Right atrium auricular region (tissue), 2 donors: ENCODE measurements around the gene KIF23. TPM values are rescaled to one million over a fixed set of nuclear protein-coding genes. Genes with fewer than 3 reads are reported as not detected.
"Not testable (repeated sequence)": the region's sequence is repeated elsewhere in the genome, so short reads cannot be mapped to it uniquely, and the experiment has no call there.

ENCODE experiments used
- DNase-seq: peaks from one replicate; pipeline ENCODE4 v3.0.0-alpha.2; 2019; ENCODE audit warnings: low spot score
- H3K27ac ChIP-seq, 2 donors: fragments of 200-600 bp; sonication (generic); 1 replicate in 1 of 2; 2 replicates in 1 of 2; pipeline ENCODE4 v1.5.1; 2016 to 2019
- H3K27me3 ChIP-seq, 2 donors: fragments of 200-600 bp; sonication (generic); one replicate each; pipeline versions ENCODE4 v1.5.1 to v1.6.0; 2017 to 2019
- H3K36me3 ChIP-seq: fragments of 200-600 bp; sonication (generic); one replicate; pipeline ENCODE4 v1.5.1; 2016
- H3K4me1 ChIP-seq, 2 donors: fragments of 200-600 bp; sonication (generic); one replicate each; pipeline versions ENCODE4 v1.5.1 to v1.6.0; 2017 to 2019
- H3K4me3 ChIP-seq, 2 donors: fragments of 200-600 bp; sonication (generic); 1 replicate in 1 of 2; 2 replicates in 1 of 2; pipeline ENCODE4 v1.5.1; 2017 to 2019; ENCODE audit warnings: mild to moderate bottlenecking in 1 of 2, moderate library complexity in 1 of 2
- H3K9me3 ChIP-seq, 2 donors: fragments of 200-600 bp; sonication (generic); one replicate each; pipeline ENCODE4 v1.5.1; 2019
- total RNA-seq, 2 donors: library from RNA; depleted of rRNA; stranded (reverse); fragments of >200 nt; gene quantifications; one replicate each; pipeline ENCODE4 v1.1.0, GENCODE V29; 2016
- TF ChIP-seq, protein P1 (sequence below), 2 donors: fragments of 200-600 bp; sonication (generic); IDR thresholded peaks; one replicate each; pipeline ENCODE4 v1.5.1; 2019; ENCODE audit warnings: antibody characterized with exemption in 2 of 2

KIF23 gene
- total RNA-seq, 2 donors from 2014 or later = 1.3 to 3.6 TPM

DNA sequence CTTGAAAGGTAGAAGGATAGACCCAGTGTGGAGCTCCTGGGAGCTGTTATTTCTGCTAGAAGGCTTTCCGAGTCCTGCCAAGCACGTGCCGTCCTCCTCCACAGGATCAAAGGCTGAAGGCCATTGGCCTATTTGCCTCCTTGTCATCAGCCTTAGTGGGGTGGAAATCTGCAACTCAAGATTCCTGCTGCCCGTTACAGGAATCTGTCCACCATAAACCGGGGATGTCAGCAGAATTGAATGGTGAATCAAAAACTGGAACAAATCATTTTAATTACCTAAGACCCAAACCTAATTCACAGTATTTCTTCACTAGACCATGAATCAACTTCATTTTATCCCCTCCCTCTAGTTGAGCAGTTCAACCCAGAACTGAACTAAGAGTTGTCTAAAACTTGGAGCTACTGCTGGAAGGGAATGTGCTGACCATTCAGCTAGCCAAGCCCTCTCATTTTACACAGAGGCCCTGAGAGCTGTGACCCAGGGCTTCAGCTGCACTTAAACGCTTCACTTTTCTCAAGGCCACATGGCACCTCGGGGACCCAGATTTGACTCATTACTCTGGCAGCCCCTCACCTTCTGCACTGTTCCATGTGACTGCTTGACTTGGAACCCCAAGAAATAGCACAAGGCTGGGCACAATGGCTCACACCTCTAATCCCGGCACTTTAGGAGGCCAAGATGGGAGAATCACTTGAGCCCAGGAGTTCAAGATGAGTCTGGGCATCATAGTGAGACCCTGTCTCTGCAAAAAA, 36.8 kb upstream of the KIF23 start:
- Histone ChIP-seq H3K4me1 (no peaks in the 10 kb centered on the region), H3K27ac (no peak overlapping the region), H3K27me3 (no peaks in the 10 kb centered on the region), H3K36me3 (no peaks in the 10 kb centered on the region), H3K4me3 (no peak overlapping the region), H3K9me3 (no peaks in the 10 kb centered on the region)
- TF ChIP-seq, protein P1, sequence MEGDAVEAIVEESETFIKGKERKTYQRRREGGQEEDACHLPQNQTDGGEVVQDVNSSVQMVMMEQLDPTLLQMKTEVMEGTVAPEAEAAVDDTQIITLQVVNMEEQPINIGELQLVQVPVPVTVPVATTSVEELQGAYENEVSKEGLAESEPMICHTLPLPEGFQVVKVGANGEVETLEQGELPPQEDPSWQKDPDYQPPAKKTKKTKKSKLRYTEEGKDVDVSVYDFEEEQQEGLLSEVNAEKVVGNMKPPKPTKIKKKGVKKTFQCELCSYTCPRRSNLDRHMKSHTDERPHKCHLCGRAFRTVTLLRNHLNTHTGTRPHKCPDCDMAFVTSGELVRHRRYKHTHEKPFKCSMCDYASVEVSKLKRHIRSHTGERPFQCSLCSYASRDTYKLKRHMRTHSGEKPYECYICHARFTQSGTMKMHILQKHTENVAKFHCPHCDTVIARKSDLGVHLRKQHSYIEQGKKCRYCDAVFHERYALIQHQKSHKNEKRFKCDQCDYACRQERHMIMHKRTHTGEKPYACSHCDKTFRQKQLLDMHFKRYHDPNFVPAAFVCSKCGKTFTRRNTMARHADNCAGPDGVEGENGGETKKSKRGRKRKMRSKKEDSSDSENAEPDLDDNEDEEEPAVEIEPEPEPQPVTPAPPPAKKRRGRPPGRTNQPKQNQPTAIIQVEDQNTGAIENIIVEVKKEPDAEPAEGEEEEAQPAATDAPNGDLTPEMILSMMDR (IDR thresholded peaks at IDR 0.05) = no peak
- no peak for DNase-seq

DNA sequence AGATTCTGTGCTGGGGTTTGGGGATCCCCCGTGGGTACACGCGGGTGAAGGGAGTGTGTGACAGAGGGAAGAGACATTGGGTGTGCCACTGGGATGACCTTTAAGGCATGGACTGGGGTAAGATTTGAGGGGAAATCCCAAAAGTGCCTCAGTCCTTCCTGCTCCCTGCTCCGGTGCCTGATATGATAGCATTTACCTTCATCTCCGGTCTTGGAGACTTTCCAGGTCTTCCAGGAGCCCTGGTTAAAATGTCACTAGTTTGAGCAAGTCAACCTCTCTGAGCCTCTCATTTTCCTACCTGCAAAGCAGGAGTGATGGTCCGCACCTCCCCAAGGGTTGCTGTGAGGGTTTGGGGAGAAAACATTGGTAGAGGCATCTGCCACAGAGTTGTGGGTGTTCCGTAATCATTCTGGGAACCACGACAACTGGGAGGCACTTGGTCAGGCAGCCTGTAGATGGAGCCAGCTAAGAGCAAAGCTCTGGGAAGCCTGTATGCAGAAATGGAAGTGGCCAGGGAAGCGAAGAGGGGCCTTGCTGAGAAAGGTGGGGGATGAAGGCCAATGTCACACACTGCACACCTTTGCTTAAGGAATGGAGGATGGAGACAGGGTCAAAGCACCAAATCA, 33.9 kb upstream of the KIF23 start:
- Histone ChIP-seq H3K4me3 (no peak overlapping the region), H3K4me1 (no peaks in the 10 kb centered on the region), H3K36me3 (no peaks in the 10 kb centered on the region), H3K27me3 (no peaks in the 10 kb centered on the region), H3K9me3 (no peaks in the 10 kb centered on the region), H3K27ac (no peak overlapping the region)
- TF ChIP-seq, protein P1 (IDR thresholded peaks at IDR 0.05) = no peak
- no peak for DNase-seq

- DNase-seq = no peak
- Histone ChIP-seq H3K4me3 (no peak overlapping the region), H3K4me1 (no peaks in the 10 kb centered on the region), H3K27ac (no peak overlapping the region), H3K27me3 (no peaks in the 10 kb centered on the region), H3K36me3 (no peaks in the 10 kb centered on the region), H3K9me3 (no peaks in the 10 kb centered on the region)
- TF ChIP-seq, protein P1 (IDR thresholded peaks at IDR 0.05) = no peak
Observed at GRCh38 chr15:69380726-69381105, 33.4 kb upstream of the KIF23 start.

GRCh38 chr15:69382176-69382575, 32.0 kb upstream of the KIF23 start:
- H3K4me1 ChIP-seq, DNase-seq, H3K9me3 ChIP-seq, H3K27me3 ChIP-seq, H3K4me3 ChIP-seq, H3K27ac ChIP-seq, H3K36me3 ChIP-seq: not testable (repeated sequence)

GRCh38 chr15:69384066-69384465, 30.1 kb upstream of the KIF23 start:
- H3K36me3 ChIP-seq, H3K27me3 ChIP-seq, DNase-seq, H3K4me3 ChIP-seq, H3K27ac ChIP-seq, H3K4me1 ChIP-seq, H3K9me3 ChIP-seq: not testable (repeated sequence)

- no peaks in the 10 kb centered on the region for H3K4me1 ChIP-seq
- no peak for DNase-seq
- no peak overlapping the region for H3K27ac ChIP-seq
- H3K36me3 ChIP-seq = no peaks in the 10 kb centered on the region
- no peaks in the 10 kb centered on the region for H3K9me3 ChIP-seq
- no peaks in the 10 kb centered on the region for H3K27me3 ChIP-seq
- H3K4me3 ChIP-seq = no peak overlapping the region
- TF ChIP-seq, protein P1 (IDR thresholded peaks at IDR 0.05) = no peak
Observed at GRCh38 chr15:69384626-69385598, 29.2 kb upstream of the KIF23 start.
